Prostate gland (tissue), 2 donors: ENCODE results near the gene TUBB4B. TPM values are rescaled to one million over a fixed set of nuclear protein-coding genes. Genes with fewer than 3 reads are reported as not detected.

Experiments used
- DNase-seq: peaks from one replicate; pipeline ENCODE4 v3.0.0-alpha.2; 2019; ENCODE audit warnings: low spot score
- H3K27ac ChIP-seq, 2 donors: fragments of 200-600 bp; sonication (generic); 2 replicates each; pipeline ENCODE4 v1.5.1; 2017 to 2019
- H3K27me3 ChIP-seq: fragments of 200-600 bp; sonication (generic); replicated peaks from 2 replicates; pipeline ENCODE4 v1.5.1; 2019; ENCODE audit not compliant: insufficient read depth
- H3K36me3 ChIP-seq, 2 donors: fragments of 200-600 bp; sonication (generic); 1 replicate in 1 of 2; 2 replicates in 1 of 2; pipeline versions ENCODE4 v1.5.1 to v1.8.1; 2017 to 2019
- H3K4me1 ChIP-seq: fragments of 200-600 bp; sonication (generic); replicated peaks from 2 replicates; pipeline ENCODE4 v1.5.1; 2019
- H3K4me3 ChIP-seq, 2 donors: fragments of 200-600 bp; sonication (generic); 2 replicates each; pipeline ENCODE4 v1.5.1; 2017 to 2019
- H3K9me3 ChIP-seq: fragments of 200-600 bp; sonication (generic); 2 replicates; pipeline ENCODE4 v1.5.1; 2017
- POLR2A ChIP-seq: fragments of 450-650 bp; IDR thresholded peaks from one replicate; pipeline ENCODE4 v1.6.1; 2016; ENCODE audit warnings: antibody characterized with exemption, mild to moderate bottlenecking
- POLR2AphosphoS5 ChIP-seq: sonication (generic); formaldehyde crosslinking; IDR thresholded peaks from one replicate; pipeline ENCODE4 v1.6.1; 2017; ENCODE audit warnings: antibody characterized with exemption
- WGBS: methylation state at CpG from one replicate; pipeline ENCODE4 v1.1.5; 2018; 5-methylcytosine and 5-hydroxymethylcytosine counted together
- intact Hi-C: fragments of 100-400 bp; cut with DNase I; formaldehyde crosslinking; loops from one replicate; pipeline ENCODE4 v1.14.2; 2022
- total RNA-seq, 2 donors: library from RNA; depleted of rRNA; stranded (reverse); fragments of >200 nt; gene quantifications; one replicate each; pipeline ENCODE4 v1.1.0, GENCODE V29; 2016
- TF ChIP-seq, protein P1 (sequence below), 4 experiments: fragments of 200-600 bp in 2 of 4; fragments of 450-650 bp in 2 of 4; sonication (generic) in 2 of 4; IDR thresholded peaks; 1 replicate in 3 of 4; 2 replicates in 1 of 4; pipeline ENCODE4 v1.5.1; 2016 to 2019; ENCODE audit warnings: antibody characterized with exemption in 4 of 4, mild to moderate bottlenecking in 2 of 4, moderate library complexity in 2 of 4

TUBB4B gene
- total RNA-seq, 2 donors from 2014 or later = 279 to 484 TPM

DNA sequence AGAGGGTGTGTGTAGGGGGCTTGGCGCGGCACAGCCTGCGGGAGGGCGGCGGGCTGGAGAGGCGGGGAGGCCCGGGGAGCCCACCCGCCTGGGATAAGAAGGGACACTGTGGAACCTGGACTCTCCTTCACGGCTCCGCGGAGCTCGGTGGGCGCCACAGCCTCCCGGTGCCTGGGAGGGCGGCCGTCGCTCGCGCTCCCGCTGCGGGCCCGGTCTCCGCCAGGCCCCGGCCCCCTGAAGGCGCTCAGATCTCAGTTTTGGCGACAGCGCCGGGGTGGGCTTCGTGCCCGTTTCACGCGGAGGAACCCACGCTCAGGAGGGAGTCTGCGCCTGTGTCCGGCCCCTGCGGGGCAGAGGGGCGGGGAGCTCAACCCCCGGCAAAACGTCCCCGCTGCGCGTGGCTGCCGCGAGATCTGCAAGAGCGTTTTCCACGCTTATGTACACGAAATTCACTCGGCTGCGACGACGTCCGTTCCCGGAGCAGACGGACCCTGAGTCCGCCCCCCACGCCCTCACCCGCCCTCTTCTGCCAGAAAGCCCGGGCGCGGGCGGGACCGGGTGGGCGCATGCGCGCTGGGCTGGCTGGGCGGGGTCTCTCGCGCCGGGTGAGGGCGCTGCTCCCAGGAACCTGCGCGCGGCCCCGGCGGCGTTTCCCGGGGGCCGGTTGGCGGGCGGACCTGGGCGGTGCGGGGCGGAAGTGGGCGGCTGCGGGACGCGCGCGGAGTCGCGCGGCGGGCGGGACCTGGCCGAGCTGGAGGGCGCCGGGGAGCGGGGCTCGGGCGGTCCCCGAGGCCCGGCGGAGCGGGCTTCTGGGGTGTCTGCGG is 13.7 kb downstream of the TUBB4B start, which contains the start of gene NELFB:
Gene NELFB (plus strand): TSS at position 704 of the 824 bp plus-strand sequence.
- 2% methylated on average over 83 of the region's 105 CpGs for WGBS
- TF ChIP-seq POLR2AphosphoS5 = peak; percentile 79
- TF ChIP-seq, protein P1, sequence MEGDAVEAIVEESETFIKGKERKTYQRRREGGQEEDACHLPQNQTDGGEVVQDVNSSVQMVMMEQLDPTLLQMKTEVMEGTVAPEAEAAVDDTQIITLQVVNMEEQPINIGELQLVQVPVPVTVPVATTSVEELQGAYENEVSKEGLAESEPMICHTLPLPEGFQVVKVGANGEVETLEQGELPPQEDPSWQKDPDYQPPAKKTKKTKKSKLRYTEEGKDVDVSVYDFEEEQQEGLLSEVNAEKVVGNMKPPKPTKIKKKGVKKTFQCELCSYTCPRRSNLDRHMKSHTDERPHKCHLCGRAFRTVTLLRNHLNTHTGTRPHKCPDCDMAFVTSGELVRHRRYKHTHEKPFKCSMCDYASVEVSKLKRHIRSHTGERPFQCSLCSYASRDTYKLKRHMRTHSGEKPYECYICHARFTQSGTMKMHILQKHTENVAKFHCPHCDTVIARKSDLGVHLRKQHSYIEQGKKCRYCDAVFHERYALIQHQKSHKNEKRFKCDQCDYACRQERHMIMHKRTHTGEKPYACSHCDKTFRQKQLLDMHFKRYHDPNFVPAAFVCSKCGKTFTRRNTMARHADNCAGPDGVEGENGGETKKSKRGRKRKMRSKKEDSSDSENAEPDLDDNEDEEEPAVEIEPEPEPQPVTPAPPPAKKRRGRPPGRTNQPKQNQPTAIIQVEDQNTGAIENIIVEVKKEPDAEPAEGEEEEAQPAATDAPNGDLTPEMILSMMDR (IDR thresholded peaks at IDR 0.05) = peak in 3 of 4 experiments; percentile 14 to 49 (median 16)
- TF ChIP-seq POLR2A = peak; percentile 84
- no peaks in the 10 kb centered on the region for H3K36me3 ChIP-seq
- peak; percentile 88 for DNase-seq
- peaks cover 12% of the 10 kb centered on the region for H3K4me1 ChIP-seq
- H3K4me3 ChIP-seq = peak within 1 kb of the TSS; percentile 96 to 97
- H3K9me3 ChIP-seq = no peaks in the 10 kb centered on the region
- no peaks in the 10 kb centered on the region for H3K27me3 ChIP-seq
- peak within 1 kb of the TSS; percentile 73 to 81 for H3K27ac ChIP-seq
- intact Hi-C loops = loop anchor here (2.0 kb wide), 1 partner anchor 14 kb away; the partner anchor contains the start of gene TUBB4B

DNA sequence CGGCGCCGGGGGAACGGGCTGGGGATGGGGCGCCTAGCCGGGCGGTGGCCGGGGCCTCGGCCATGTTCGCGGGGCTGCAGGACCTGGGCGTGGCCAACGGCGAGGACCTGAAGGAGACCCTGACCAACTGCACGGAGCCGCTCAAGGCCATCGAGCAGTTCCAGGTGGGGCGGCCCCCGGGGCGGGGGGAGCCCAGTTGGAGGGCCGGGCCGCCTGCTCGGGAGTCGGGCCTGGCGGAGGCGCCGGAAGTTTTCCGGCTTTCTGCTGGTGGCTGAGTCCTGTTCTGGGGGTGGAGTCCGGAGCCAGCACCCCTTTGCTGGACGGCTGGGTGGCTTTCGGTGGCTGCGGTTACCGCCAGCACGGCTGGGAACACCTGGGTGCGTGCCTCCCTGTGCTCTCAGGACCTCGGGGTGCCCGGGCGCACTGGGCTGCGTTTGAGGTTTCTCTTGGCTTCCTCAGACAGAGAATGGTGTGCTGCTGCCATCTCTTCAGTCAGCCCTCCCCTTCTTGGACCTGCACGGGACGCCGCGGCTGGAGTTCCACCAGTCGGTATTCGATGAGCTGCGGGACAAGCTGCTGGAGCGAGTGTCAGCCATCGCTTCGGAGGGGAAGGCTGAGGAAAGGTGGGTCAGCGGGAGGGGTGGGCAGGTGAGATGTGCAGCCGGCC is 14.5 kb downstream of the TUBB4B start:
- WGBS = 2% methylated on average over 42 of the region's 51 CpGs
- no peak for DNase-seq
- intact Hi-C loops = loop anchor here (2.0 kb wide), 1 partner anchor 15 kb away; the partner anchor contains the start of gene TUBB4B

DNA sequence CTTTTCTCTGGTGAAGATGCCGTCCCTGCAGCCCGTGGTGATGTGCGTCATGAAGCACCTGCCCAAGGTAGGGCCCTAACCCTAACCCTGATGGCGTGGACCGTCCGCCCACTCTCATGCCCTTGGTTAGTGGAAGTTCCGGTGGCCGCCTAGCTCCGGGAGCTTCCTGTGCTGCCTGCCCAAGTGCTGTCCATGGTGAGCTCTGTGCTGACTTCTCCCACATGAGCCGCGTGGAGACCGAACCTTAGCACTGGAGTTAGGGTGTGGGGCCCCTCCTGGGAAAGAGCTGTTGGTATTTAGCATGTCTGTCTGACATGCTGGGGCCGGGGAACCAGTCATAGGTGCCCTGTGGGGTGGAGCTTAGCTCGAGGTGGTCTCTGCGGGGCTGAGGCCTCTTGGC is 15.3 kb downstream of the TUBB4B start:
- intact Hi-C loops = no loop called here
- TF ChIP-seq, protein P1 (IDR thresholded peaks at IDR 0.05) = no peak
- TF ChIP-seq POLR2AphosphoS5 (no peak), POLR2A (no peak)
- no peaks in the 10 kb centered on the region for H3K27me3 ChIP-seq
- no peaks in the 10 kb centered on the region for H3K9me3 ChIP-seq
- H3K4me3 ChIP-seq = peak overlapping the region; percentile 96 to 97
- no peak overlapping the region for H3K27ac ChIP-seq
- WGBS = 90% methylated on average over 15 of the region's 15 CpGs
- H3K4me1 ChIP-seq = peaks cover 12% of the 10 kb centered on the region
- no peaks in the 10 kb centered on the region for H3K36me3 ChIP-seq
- no peak for DNase-seq

More for the DNA sequence above, 14.5 kb downstream of the TUBB4B start:
- H3K4me1 ChIP-seq = peaks cover 12% of the 10 kb centered on the region
- H3K36me3 ChIP-seq = no peaks in the 10 kb centered on the region
- H3K4me3 ChIP-seq = peak overlapping the region; percentile 96 to 97
- no peaks in the 10 kb centered on the region for H3K27me3 ChIP-seq
- H3K9me3 ChIP-seq = no peaks in the 10 kb centered on the region
- H3K27ac ChIP-seq = peak overlapping the region; percentile 73 to 81
- TF ChIP-seq, protein P1 (IDR thresholded peaks at IDR 0.05) = no peak
- TF ChIP-seq POLR2AphosphoS5 (no peak), POLR2A (no peak)

DNA sequence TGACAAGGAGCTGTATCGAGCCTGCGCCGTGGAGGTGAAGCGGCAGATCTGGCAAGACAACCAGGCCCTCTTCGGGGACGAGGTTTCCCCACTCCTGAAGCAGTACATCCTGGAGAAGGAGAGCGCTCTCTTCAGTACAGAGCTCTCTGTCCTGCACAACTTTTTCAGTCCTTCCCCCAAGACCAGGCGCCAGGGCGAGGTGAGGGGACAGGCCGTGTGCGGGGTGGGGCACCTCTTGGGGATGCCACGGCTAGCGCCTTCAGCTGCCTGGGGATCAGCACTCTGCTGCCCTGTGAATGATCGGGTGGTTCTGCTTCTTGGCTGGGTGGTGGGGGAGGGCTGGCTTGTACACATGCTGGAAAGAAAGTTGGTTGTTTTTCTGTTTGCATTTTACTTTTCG is 15.8 kb downstream of the TUBB4B start:
- intact Hi-C loops = no loop called here
- Histone ChIP-seq H3K36me3 (no peaks in the 10 kb centered on the region), H3K4me1 (peaks cover 12% of the 10 kb centered on the region), H3K27ac (no peak overlapping the region), H3K9me3 (no peaks in the 10 kb centered on the region), H3K27me3 (no peaks in the 10 kb centered on the region), H3K4me3 (no peak overlapping the region)
- no peak for DNase-seq
- 91% methylated on average over 15 of the region's 15 CpGs for WGBS
- TF ChIP-seq, protein P1 (IDR thresholded peaks at IDR 0.05) = no peak
- no peak for TF ChIP-seq POLR2A
- no peak for TF ChIP-seq POLR2AphosphoS5
